Body of pancreas (tissue), 4 donors: Measurements from ENCODE around the gene TFAP2A. TPM values are rescaled to one million over a fixed set of nuclear protein-coding genes. Genes with fewer than 3 reads are reported as not detected.

Source experiments
- ATAC-seq: fragments of 150-250 bp; one replicate; pipeline ENCODE4 v1.9.1; 2016
- DNase-seq, 4 donors: peaks; one replicate each; pipeline ENCODE4 v3.0.0-alpha.2; 2019
- H3K27ac ChIP-seq, 4 donors: fragments of 200-600 bp; sonication (generic); 1 replicate in 3 of 4; 2 replicates in 1 of 4; pipeline versions ENCODE4 v1.5.1 to v1.6.1; 2016 to 2019; ENCODE audit warnings: mild to moderate bottlenecking in 1 of 4, mixed read lengths in 1 of 4, moderate library complexity in 1 of 4
- H3K27me3 ChIP-seq, 2 donors: fragments of 200-600 bp; sonication (generic); one replicate each; pipeline ENCODE4 v1.6.0; 2016; ENCODE audit warnings: mild to moderate bottlenecking in 1 of 2
- H3K36me3 ChIP-seq, 2 donors: fragments of 200-600 bp; sonication (generic); replicated peaks in 1 of 2; 2 replicates each; pipeline ENCODE4 v1.5.1; 2016; ENCODE audit warnings: low read depth in 2 of 2; ENCODE audit not compliant: insufficient read depth in 1 of 2
- H3K4me1 ChIP-seq: fragments of 200-600 bp; sonication (generic); one replicate; pipeline ENCODE4 v1.6.0; 2016
- H3K4me3 ChIP-seq, 2 donors: fragments of 200-600 bp; sonication (generic); 1 replicate in 1 of 2; 2 replicates in 1 of 2; pipeline ENCODE4 v1.5.1; 2016 to 2019
- H3K9me3 ChIP-seq, 3 donors: fragments of 200-600 bp; sonication (generic); 1 replicate in 2 of 3; 2 replicates in 1 of 3; pipeline ENCODE4 v1.5.1; 2016
- POLR2A ChIP-seq, 3 donors: fragments of 450-650 bp; IDR thresholded peaks; one replicate each; pipeline ENCODE4 v1.6.1; 2016; ENCODE audit warnings: antibody characterized with exemption in 3 of 3, mild to moderate bottlenecking in 2 of 3
- WGBS, 2 donors: methylation state at CpG; one replicate each; pipeline ENCODE4 v1.1.5; 2017; 5-methylcytosine and 5-hydroxymethylcytosine counted together
- intact Hi-C: fragments of 100-400 bp; cut with DNase I; formaldehyde crosslinking; loops from one replicate; pipeline ENCODE4 v1.15.1; 2023
- total RNA-seq, 2 donors: library from RNA; depleted of rRNA; stranded (reverse); fragments of >200 nt; gene quantifications; one replicate each; pipeline ENCODE4 v1.1.0, GENCODE V29; 2016
- TF ChIP-seq, protein P1 (sequence below), 7 experiments: fragments of 450-650 bp in 4 of 7; fragments of 200-600 bp in 3 of 7; sonication (generic) in 3 of 7; IDR thresholded peaks; one replicate each; pipeline ENCODE4 v1.5.1; 2016 to 2019; ENCODE audit warnings: antibody characterized with exemption in 7 of 7

TFAP2A gene
- total RNA-seq, 2 donors from 2014 or later = not detected

DNA sequence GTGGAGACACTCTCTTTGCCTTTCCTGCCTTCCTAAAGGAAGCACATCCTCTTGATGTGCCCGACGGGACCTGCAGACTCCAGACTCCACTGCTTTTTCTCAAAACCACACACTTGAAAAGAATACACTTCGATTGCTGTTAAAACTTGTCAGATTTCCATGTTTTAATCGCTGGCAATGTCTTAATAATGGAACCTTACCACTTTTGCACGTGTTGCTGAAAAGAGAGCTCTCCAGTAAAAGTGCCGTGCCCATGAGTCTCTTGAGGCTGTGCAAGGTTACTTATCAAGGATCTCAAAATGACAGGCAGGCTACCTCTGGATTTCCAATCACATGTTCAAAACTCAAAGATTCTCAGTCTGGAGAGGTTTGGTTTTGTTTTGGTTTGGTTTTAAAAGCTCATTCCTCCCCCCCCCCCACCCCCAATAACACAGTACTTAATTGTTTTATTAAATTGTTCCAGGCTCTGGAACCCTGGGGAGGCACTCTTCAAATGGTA, 12.0 kb upstream of the TFAP2A start:
- intact Hi-C loops = no loop called here

DNA sequence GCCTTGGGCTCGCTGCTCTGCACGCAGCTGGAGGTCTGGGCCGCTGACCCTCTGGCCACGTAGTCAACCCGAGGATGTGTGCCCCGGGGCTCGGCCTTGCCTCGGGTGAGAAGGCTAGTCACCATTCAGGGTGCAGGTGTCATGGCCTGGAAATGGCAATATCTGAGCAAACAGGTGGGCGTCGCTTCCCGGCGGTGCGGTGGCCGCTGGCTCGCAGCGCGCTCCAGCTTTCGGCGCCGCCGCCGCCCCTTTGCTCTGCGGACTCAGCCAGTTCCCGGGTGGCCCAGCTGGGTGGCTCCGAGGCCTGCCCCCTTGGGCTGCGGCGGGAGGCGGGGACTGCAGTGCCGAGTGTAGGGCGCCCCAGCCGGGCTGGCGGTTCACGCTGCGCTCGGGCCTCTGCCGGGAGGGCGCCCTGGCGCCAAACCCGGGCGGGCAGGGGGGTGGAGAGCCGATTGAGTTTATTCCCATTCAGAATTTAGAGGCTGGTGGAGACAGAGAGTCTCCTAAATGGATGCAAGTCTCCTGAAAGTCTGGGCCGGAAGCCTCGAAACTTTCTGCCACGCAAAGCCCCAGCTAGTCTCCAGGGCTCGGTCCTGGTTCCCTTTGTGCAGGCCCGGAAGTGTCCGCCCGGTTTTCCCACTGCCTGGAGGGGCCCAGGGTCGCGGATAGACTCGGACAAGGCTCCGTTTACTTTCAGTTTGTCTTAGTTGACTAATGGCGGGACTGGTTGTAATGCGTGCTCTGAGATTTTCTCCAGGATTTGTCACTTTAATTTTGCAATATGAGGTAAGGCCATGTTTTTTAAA, 11.3 kb upstream of the TFAP2A start:
- intact Hi-C loops = no loop called here
- DNase-seq = peak in 2 of 4 donors; percentile 36 to 57

More for the DNA sequence above, 12.0 kb upstream of the TFAP2A start:
- H3K27ac ChIP-seq = no peak overlapping the region
- H3K27me3 ChIP-seq = peaks cover 0 to 37% of the 10 kb centered on the region in 2 donors
- H3K36me3 ChIP-seq = no peaks in the 10 kb centered on the region
- DNase-seq = no peak
- 30 to 41% methylated on average over 6 of the region's 6 CpGs for WGBS, 2 donors
- peaks cover 12% of the 10 kb centered on the region for H3K4me1 ChIP-seq
- ATAC-seq = no peak
- no peaks in the 10 kb centered on the region for H3K9me3 ChIP-seq
- no peak overlapping the region for H3K4me3 ChIP-seq
- TF ChIP-seq POLR2A (IDR thresholded peaks at IDR 0.05) = no peak
- TF ChIP-seq, protein P1, sequence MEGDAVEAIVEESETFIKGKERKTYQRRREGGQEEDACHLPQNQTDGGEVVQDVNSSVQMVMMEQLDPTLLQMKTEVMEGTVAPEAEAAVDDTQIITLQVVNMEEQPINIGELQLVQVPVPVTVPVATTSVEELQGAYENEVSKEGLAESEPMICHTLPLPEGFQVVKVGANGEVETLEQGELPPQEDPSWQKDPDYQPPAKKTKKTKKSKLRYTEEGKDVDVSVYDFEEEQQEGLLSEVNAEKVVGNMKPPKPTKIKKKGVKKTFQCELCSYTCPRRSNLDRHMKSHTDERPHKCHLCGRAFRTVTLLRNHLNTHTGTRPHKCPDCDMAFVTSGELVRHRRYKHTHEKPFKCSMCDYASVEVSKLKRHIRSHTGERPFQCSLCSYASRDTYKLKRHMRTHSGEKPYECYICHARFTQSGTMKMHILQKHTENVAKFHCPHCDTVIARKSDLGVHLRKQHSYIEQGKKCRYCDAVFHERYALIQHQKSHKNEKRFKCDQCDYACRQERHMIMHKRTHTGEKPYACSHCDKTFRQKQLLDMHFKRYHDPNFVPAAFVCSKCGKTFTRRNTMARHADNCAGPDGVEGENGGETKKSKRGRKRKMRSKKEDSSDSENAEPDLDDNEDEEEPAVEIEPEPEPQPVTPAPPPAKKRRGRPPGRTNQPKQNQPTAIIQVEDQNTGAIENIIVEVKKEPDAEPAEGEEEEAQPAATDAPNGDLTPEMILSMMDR (IDR thresholded peaks at IDR 0.05) = no peak

DNA sequence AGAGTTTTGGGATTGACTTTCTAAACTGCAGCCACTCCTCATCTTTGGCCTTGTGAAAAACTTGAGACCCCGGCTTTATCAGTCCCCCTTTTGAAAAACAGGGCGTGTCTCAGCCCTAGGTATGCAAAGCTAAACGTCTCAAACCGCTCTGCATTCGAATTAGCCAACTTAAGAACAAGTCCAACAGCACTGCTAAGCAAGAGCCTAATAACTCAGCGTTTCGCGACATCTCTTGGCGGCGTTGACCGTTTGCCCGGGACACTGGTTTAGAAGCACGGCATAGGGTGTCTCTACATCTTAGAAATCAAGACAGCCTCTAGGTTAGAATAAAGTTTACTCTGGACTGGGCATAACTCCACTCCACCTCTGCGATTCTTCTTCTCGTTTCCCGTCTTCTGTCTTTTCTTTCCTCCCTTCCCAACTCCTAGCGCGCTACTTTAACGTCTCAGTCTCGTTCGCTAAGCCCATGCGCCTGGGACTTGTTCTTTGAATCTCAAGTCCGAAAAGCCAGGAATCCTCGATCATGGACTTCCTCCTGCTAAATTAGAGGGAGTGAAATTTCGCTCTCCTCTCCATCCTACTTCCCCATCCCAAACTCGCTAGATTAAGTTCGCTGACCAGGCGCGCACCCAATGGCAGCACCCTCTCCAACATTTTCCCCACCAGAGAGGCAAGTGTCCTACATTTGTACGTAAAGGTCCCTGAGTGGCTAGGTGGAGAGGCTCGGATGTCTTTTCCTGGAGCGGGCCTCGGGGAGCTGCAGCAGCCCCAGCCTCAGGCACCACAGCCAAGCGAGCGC, 10.5 kb upstream of the TFAP2A start:
- Histone ChIP-seq H3K4me1 (peaks cover 12% of the 10 kb centered on the region), H3K36me3 (no peaks in the 10 kb centered on the region), H3K9me3 (no peaks in the 10 kb centered on the region), H3K27me3 (peaks cover 0 to 51% of the 10 kb centered on the region in 2 donors), H3K4me3 (no peak overlapping the region), H3K27ac (no peak overlapping the region)
- 4 to 7% methylated on average over 30 to 35 of the region's 35 CpGs for WGBS, 2 donors
- intact Hi-C loops = no loop called here
- DNase-seq (no peak), ATAC-seq (no peak)
- TF ChIP-seq, protein P1 (IDR thresholded peaks at IDR 0.05) = no peak
- TF ChIP-seq POLR2A (IDR thresholded peaks at IDR 0.05) = no peak

More for the DNA sequence above, 11.3 kb upstream of the TFAP2A start:
- Histone ChIP-seq H3K4me1 (peaks cover 12% of the 10 kb centered on the region), H3K27ac (no peak overlapping the region), H3K27me3 (peaks cover 0 to 43% of the 10 kb centered on the region in 2 donors), H3K36me3 (no peaks in the 10 kb centered on the region), H3K4me3 (peak overlapping the region in 1 of 2 donors; percentile 17), H3K9me3 (no peaks in the 10 kb centered on the region)
- WGBS, 2 donors = 3 to 7% methylated on average over 13 to 54 of the region's 54 CpGs
- TF ChIP-seq, protein P1 (IDR thresholded peaks at IDR 0.05) = no peak
- TF ChIP-seq POLR2A (IDR thresholded peaks at IDR 0.05) = no peak
- ATAC-seq = peak; percentile 71

DNA sequence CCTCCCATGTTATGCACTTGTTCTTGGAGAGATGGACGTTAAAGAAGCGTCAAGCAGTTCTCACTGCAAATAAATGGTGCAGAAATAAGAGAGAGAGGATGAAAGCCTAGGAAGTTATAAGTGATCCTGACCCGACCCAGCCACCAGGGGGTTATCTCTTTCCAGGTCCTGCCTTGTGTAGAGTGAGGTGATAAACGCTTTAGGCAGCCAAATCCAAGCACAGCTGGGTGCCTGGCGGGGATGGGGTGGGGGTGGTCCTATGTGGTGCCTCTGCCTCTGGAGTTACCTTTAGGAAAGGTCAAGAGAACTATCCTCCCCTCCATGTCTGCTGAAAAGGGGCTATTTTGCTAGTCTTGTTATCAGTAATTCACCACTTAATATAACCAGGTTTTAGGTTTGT, 9.2 kb upstream of the TFAP2A start:
- H3K36me3 ChIP-seq = no peaks in the 10 kb centered on the region
- peaks cover 23% of the 10 kb centered on the region for H3K4me1 ChIP-seq
- H3K4me3 ChIP-seq = no peak overlapping the region
- no peaks in the 10 kb centered on the region for H3K9me3 ChIP-seq
- TF ChIP-seq, protein P1 (IDR thresholded peaks at IDR 0.05) = no peak
- TF ChIP-seq POLR2A (IDR thresholded peaks at IDR 0.05) = no peak
- 0 to 2% methylated on average over 5 of the region's 5 CpGs for WGBS, 2 donors
- ATAC-seq = no peak
- H3K27me3 ChIP-seq = peaks cover 0 to 56% of the 10 kb centered on the region in 2 donors
- intact Hi-C loops = no loop called here
- no peak overlapping the region for H3K27ac ChIP-seq
- no peak for DNase-seq
